CD4-positive, alpha-beta T cell treated with Interleukin-4 for 4 hours (primary cell): ENCODE data around the gene MEGF11.

ENCODE experiments used
- DNase-seq: peaks from one replicate; pipeline ENCODE4 v3.0.0-alpha.2; 2020

MEGF11 gene

DNA sequence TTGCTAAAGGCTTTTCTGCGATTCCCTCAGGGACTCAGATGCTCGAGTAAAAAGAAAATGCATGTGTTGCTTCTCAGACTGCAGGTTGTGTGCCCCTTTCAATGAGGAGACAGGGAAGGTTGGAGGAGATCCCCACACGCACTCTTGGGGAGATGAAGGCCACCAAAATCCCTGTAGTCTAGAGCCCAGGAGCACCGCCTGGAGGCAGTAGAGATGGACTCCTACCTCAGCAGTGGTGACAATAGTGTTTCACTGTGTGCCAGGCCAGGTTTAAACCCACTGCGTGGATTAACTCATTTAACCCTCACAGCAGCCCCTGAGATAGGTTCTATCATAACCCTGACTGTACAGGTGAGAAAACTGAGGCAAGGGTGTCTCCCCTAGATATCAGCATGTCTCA is 15.2 kb downstream of the MEGF11 start:
- no peak for DNase-seq

DNA sequence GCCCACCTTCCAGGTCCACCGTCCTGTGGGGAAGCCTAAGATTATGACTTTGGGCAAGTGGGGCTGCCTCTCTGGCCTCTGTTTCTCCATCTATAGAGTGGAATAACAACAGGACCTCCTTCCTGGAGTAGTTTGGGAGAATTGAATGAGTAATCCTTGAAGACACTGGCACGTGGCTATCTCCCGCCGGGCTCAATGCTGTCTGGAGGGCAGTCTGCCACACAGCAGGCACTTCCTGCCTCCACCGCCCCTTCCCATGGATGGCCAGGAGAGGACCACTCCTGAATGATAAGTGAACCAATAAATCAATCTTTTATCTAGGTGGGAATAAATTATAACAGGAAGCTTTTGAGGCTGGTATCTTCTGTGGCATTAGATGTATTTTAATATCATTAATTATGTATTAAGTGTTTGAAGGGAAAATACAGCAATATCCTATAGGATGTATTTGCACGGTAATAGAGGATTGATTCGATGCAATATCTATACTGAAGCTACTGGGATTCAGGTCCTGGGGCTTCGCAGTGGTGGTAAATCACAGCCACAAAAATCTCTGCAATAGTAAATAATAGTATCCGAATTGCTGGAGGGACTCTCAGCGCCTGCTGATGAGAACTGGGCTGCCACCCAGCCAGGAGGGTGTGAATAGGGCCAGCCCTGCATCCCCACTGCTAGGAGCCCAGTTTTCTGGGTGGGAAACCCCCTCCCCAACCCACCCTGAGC is 15.9 kb downstream of the MEGF11 start:
- no peak for DNase-seq

DNA sequence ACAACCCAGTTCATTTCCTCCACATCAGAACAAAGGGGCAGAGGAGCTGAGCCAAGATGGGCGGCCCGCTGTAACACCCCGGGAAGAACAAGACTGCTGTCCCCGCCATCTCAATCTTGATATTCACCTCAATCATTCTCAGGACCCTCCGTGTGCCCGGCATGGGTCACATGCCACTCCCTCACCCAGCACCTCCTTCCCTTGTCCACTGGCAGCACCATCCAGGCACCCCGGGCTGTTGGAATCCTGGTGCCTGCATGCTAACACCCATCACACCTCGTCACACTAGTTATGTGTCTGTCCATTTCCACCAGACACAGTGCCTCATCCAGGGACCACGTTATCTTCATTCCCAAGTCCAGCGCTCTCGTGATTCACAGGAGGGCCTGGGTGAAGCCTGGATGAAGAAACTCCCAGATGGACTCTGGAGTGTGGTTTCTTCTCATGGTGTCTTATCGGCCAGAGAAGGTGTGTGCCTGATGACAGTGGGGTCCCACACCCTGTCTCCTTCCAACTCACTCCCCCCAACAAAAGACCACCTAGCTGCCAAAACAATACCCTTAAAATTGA is 16.7 kb downstream of the MEGF11 start:
- DNase-seq = no peak

DNA sequence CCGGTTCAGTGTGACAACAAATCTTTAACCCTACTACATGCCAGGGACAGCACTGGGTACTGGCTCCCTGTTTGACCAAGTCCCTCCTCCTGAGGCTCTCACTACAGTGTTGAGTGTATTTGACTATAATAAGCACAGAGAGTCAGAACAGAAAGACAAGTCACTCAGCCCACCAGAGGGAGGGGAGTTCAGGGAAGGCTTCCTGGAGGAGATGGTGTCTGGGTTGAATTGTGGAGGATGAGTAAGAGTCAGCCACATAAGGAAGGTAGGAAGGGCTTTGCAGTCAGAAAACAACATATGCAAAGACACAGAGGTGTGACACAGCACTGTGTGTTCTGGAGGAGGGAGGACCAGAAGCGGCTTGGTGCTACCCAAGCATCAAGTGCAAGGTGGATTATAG is 17.7 kb downstream of the MEGF11 start:
- DNase-seq = no peak

DNA sequence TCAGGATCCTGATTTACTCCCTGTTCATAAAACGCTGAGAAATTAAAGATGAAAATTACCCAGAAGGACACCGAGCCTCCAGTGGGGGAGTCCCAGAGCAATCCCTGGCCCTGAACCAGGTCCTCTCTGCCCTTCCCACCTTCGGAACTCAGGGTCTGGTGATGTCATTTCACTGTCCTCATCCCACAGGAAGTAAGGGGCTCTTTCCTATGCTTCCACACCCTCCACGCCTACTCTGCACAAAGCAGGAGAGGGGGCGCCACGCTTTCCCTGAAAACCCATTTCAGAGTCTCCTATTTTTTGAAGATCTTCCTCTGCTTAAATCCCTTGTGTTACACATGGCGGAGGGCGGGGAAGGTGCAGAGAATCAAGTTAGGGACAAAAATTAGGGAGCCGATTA is 18.8 kb downstream of the MEGF11 start:
- DNase-seq = no peak

DNA sequence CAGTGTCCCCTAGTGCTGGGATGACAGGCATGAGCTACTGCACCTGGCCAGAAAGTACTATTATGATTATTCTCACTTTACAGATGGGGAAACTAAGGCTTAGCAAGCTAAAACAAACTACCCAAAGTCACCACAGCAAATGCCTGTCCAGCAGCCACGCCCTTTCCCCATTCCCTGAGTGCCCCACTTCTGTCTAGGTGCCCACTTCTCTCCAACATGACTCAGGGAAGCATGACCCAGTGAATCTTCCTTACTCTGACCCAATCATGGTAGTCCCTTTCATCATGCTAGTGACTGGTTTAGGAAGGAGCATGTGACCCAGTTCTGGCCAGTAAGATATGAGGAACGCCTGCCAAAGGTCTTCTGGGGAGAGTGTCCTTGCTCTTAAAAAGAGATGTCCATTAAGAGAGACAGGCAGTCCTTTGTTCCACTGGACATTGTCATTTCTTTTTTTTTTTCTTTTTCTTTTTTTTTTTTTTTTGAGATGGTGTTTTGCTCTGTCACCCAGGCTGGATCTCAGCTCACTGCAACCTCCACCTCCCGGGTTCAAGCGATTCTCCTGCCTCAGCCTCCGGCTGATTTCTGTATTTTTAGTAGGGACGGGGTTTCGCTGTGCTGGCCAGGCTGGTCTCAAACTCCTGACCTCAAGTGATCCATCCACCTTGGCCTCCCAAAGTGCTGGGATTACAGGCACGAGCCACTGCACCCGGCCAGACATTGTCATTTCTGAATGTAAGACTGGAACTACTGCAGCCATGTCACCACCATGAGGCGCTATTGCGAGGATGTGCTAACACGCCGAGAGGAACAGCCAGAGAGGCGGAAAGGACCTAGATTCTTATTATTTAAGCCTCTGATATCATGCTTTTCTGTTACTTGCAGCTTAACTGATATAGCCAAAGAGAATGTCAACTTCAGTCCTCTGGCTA is 19.8 kb downstream of the MEGF11 start:
- no peak for DNase-seq

DNA sequence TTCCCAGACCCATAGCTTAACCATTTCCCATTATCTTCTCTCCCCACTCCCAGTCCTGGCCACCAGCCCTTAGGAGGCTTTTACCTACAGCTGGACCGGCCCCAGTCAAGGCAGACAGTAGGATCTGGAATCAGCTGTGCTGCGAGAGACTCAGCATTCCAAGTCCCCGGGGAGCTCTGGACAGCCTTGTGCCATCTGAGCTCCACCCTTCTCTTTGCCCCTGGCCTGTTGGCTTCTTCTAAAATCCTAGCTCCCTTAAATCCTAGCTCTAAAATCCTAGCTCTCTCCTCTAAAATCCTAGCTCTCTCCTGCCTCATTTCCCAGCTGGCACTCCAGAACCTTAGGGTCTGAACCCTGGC is 21.3 kb downstream of the MEGF11 start:
- DNase-seq = no peak

DNA sequence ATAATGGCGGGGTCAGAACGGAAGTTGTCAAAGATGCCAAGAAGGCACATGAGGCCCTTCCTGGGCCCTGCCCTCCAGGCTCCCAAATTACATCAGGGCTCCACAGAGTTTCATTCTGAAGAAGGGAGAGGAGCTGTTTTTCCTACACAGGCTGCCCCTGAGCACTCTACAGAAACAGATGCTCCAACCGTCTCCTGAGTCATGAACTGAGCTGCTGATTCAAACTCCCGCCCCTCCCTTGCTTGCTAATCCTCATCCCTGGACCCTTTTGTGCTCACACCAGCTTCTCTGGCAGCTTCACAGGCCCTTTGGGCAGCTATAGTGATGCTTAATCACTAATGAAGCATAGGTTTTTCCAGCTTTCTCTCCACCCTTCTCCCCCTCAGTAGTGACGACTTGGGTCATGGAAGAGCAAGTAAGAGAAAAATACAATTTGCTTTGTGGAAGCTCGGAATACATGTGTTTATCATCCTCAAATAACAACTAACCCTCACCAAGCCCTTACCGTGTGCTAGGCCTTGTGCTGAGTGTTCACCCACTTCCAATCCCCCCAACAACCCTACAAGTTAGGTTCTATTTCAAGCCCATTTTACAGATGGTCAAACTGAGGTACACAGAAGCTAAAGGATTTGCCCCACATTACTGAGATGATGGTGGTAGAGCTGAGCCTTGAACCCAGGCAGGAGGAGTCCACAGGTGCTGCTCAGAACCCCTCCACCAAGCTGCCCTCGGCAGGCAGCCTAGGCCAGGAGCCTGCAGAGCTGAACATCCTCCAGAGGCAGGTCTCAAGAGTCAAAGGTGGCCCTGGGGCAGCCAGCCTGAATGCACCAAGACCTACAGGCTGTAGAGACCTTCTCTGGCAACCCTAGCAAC is 21.9 kb downstream of the MEGF11 start:
- no peak for DNase-seq

DNA sequence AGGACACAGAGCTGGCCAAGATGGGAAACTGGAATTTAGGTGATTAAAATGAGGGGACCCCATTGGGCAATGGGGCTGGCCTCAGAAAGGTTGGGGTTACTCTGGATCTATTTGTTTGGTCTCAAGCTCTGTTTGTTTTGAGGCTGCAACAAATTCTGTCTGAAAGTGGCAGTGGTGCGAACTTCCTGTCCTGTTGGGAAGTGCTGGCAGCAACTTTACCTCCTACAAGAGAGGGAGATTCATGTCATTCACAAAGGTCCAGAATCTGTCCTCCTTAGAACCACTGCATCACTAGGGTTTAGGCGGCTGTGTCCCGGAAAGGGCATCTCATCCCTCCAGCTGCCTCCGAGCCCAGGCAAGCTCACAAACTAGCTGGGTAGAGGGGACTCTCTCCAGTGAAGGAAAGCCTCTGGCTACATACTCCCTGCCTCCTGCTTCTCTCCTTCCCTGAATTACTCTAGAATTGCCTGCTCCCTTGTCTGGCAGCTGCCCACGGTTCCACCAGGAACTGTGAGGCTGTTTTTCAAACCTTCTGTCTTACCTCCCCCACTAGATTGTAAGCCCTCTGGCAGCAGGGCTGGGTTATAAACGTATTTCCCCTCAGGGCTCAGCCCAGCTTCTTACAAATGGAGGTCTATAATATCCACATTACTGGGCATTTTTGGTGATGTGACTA is 23.6 kb downstream of the MEGF11 start:
- no peak for DNase-seq

DNA sequence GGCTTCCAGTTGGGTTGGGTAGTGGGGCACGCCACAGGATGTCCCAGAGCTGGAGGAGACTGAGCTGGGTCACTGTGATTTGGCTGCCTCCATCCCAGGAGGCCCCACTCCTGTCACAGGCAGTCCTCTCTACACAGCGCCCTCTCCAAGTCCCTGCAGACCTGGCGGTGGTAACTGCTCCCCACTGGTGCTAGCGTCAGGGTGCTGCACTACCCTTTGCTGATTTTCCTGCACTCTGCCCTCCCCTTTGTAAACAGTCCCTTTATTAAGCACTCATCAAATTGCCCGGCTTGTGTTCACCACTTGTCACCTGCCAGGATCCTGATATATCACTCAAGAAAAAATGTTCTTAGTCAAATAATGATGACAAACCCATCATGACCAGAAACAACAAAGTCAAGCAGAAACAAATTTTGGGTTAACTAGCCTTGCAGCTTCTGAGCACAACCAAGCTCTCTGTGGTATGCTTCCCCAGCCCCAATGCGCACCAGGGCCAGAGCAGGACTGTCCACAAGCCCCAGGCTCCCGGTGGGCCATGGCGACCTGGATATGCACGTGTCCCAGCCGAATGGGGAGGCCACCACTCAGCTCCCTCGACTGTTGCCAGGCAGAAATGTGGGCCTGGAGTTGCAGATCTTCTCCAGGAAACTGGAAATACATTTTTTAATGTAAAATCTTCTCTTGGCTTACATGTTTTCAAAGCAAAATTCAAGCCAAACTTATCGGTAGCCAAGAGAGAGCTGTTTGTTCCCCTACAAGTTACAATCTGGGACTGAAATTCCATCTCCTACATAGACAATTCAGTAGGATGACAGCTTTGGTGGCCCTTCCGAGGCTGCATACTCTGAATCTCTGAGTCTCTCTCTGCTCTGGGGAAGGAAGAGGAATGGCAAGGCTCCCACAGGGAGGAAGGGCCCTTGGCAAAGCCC is 24.5 kb downstream of the MEGF11 start:
- no peak for DNase-seq

DNA sequence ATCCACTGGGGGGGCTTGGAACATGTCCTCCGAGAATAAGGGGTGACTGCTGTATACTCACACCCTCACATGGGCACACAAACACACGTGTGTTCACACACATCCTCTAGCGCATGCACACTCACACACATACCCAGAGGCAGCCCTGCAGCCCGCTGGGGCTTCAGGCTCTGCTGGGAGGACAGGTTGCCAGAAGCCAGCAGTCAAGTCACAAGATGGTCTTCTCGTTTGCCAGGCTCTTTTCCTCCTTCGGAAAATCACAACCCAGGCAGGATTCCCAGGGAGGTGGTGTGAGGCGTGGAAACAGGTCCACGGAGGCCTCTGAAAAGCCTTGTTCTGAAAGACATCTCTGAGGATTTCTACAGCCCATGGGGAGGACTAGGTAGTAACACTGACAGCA is 26.8 kb downstream of the MEGF11 start:
- DNase-seq = no peak

DNA sequence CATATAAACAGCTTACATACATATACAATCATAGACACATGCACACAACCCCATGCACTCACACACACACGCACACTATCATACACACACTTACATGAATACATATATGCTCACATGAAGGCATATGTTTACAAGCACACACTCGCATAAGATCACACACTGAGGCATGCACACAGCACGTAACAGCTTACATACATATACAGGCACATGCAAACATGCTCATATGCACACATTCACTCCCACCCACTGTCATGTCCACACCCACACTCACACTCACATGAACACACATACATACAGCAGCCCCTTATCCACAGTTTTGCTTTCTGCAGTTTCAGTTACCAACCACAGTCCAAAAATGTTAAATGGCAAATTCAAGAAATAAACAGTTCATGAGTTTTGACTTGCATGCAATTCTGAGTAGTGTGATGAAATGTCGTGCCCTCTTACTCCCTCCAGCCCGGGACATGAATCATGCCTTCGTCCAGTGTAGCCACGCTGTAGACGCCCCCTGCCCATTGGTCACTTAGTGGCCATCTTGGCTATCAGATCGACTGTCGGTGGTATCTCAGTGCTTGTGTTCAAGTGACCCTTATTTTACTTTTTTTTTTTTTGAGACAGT is 27.8 kb downstream of the MEGF11 start:
- DNase-seq = no peak

DNA sequence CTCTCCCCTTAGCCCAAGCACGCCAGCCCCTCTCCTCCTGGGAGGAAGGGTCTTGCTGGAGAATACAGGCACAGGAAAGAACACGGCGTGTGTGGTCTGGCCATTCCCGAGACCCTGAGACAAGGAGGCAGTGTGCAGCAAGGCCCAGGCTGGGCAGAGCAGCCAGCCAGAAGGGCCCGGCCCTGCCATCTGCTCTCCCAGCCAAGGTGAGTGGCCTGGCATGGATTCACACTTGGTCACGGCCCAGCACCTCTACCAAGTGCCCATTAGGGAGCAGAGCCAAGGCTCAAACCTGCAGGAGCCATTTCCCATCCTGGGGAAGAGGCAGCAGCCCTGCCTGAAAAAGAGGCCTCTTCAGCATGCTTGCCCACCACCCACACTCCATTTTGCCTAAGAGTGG is 28.6 kb downstream of the MEGF11 start:
- DNase-seq = no peak

DNA sequence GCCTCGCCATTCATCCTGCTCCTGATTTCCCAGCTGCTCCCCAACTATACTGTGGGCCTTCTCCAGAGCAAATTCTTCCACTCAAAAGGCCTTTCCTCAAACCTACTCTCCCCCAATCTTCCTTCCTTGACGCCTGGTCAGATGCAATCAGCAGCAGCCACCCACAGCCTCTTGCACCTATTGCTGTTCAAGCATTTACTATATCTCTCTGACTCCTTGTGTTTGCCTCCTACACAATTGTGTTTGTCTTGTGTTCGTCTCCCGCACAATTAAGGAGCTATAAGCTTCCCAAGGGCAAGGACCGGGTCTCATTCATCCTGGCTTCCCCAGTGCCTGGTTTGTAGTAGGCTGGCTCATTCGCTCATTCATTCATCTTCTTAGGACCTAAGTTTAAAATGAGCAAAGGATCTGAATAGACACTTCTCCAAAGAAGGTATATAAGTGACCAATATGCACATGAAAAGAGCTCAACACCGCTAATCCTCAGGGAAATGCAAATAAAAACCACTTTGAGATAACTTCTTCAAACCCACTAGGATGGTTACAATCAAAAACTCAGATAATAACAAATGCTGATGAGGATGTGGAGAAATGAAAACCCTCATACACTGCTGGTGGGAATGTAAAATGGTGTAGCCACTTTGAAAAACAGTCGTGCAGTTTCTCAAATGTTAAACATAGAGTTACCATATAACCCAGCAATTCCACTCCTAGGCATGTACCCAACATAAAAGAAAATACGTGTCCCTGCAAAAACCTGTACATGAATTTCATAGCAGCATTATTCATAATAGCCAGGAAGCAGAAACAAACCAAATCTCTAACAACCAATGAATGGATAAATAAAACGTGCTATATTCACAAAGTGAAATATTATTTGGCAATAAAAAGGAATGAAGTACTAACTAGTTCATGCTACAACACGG is 31.0 kb downstream of the MEGF11 start:
- no peak for DNase-seq

DNA sequence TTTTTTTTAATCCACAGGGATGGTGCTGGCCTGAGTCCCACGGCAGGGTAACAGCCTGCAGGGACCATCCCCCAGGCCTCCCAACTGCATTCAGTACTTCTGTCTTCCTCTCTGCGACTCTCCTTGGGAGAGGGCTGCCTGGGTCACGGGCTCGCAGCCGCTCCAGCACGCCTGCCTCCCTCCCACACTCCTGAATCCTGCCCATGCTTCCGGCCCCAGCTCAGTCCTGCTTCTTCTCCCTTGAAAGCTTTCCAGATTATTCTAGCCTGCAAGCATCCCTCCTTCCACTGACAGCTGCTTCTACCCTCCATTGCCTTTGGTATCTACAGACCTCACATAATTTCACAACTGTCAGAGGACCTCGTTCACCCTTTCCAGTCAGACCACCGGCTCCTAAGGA is 32.4 kb downstream of the MEGF11 start:
- DNase-seq = no peak

DNA sequence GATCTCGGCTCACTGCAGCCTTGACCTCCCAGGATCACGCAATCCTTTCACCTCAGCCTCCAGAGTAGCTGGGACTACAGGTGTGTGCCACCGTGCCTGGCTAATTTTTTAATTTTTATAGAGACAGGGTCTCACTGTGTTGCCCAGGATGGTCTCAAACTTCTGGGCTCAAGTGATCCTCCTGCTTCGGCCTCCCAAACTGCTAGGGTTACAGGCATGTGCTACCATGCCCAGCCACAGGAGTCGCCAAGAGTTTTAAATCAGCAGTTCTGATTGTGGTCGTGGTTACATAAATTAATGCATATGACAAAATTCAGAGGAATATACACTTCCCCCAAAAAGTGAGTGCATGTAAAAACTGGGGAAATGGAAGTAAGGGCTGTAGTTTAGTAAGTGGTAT is 32.9 kb downstream of the MEGF11 start:
- DNase-seq = no peak

DNA sequence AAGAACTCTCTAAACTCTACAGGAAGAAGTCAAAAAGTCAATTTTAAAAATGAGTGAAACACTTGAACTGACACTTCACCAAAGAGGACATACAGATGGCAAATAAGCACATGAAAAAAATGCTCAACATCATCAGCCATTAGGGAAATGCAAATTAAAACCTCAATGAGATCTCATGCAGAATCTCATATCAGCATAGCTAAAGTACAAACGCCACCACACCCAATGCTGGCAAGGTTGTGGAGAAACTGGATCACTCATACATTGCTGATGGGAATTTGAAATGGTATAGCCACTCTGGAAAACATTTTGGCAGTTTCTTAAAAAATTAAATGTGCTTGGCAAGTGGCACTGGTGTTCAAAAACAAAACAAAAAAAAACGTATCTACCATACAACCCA is 34.2 kb downstream of the MEGF11 start:
- no peak for DNase-seq

DNA sequence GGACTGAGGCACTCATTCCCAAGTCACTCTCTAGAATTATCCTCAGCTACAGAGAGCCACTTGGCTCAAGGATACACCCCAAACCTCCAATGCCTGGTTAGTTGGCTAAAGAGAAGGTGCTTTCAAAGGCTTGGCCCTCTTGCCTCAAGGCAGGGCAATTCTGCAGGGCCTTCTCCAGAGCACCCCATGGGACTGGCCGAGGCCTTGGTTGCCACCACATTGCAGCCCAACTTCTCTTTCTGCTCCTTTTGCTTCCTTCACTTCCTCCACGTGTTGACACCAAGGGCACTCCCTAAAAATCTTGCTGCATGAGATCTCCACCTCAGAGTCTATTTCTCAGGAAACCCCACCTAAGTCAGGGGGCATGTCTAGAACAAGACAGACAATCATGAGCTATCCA is 36.7 kb downstream of the MEGF11 start:
- DNase-seq = no peak

DNA sequence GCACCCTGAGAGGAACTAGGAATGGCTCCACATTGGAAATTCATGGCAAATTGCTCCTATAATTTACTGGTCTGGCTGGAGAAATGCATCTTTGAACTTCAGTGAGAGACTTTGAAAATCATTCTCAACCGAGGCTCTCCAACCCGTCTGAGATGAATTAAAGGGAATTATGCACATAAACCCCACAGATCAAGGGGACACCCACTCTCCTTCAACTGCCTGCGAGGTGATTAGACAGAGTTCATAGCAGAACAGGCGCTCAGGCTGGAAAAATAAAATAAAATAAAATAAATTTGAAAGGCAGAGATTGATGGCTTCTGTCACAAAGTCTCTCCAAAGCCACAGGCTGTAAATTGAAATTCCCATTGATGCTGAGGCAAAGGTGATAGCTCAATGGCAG is 37.7 kb downstream of the MEGF11 start:
- no peak for DNase-seq

DNA sequence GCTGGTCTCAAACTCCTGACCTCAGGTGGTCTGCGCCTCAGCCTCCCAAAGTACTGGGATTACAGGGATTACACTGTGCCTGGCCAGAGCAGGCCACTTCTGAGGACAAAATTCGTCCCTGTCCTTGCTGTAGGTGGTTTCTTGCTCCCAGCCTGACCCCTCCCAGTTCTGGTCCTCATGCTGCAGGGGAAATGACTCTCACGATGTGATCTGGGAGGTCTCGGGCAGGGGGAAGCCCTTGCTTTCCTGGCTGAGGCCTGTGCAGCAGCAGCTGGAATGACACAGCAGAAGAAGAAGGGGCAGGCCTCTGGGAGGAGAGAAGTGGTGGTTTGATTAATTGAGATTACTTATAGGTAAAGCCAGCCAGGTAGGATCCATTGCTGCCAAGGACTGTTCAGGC is 39.3 kb downstream of the MEGF11 start:
- DNase-seq = no peak
